AG04449 (cell line): ENCODE measurements around the gene PRR19.
"Not testable (repeated sequence)": the region's sequence is repeated elsewhere in the genome, so short reads cannot be mapped to it uniquely, and the experiment has no call there.

Experiments used
- CTCF ChIA-PET: fragments of 350-600 bp; formaldehyde crosslinking; extraction: SDS; loops from one replicate; lab custom pipeline; 2021; ENCODE audit warnings: antibody characterized with exemption; lab: Yijun Ruan, JAX
- POLR2A ChIA-PET: fragments of 400-600, 350-600 bp; formaldehyde crosslinking; extraction: SDS; loops from one replicate; lab custom pipeline; 2020; ENCODE audit warnings: antibody characterized with exemption, inconsistent platforms; lab: Yijun Ruan, JAX
- DNase-seq: peaks from one replicate; pipeline ENCODE4 v3.0.0-alpha.2; 2010; ENCODE audit warnings: low read depth, low spot score
- H3K4me3 ChIP-seq: 2 replicates; pipeline ENCODE4 v1.5.1; 2011; ENCODE audit warnings: low read depth, mild to moderate bottlenecking, control low read depth, low read length
- TF ChIP-seq, protein P1 (sequence below): IDR thresholded peaks from one replicate; pipeline ENCODE4 v1.5.1; 2011; ENCODE audit warnings: mild to moderate bottlenecking, moderate library complexity, low read length, control low read depth, inconsistent platforms; ENCODE audit not compliant: insufficient read depth; ENCODE audit errors: missing control alignments

PRR19 gene

DNA sequence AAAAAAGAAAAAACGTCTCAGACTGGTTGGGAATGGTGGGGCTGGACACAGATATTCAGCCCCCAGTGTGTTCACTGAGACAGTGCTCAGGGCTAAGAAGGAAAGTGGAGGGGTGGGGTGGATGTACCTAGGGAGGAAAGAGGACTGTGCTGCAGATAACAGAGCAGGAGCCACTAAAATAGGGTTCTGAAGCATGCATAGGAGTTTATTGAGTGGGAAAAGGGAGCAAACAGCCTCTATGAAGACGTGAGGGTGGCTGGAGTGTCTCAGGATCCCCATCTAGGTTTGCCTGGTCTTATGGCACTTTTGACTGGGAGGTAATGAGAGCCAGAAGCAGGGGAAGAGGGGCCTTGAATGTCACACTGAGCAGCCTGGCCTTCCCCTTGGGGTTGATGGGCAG, 26.9 kb downstream of the PRR19 start:
- POLR2A ChIA-PET = no interaction called here
- no peak overlapping the region for H3K4me3 ChIP-seq
- CTCF ChIA-PET = interaction anchor here (1.0 to 1.5 kb wide), 2 partner anchors 82 to 220 kb away, joined by 3 to 7 read pairs; no protein-coding TSS in a partner anchor
- DNase-seq = no peak
- TF ChIP-seq, protein P1, sequence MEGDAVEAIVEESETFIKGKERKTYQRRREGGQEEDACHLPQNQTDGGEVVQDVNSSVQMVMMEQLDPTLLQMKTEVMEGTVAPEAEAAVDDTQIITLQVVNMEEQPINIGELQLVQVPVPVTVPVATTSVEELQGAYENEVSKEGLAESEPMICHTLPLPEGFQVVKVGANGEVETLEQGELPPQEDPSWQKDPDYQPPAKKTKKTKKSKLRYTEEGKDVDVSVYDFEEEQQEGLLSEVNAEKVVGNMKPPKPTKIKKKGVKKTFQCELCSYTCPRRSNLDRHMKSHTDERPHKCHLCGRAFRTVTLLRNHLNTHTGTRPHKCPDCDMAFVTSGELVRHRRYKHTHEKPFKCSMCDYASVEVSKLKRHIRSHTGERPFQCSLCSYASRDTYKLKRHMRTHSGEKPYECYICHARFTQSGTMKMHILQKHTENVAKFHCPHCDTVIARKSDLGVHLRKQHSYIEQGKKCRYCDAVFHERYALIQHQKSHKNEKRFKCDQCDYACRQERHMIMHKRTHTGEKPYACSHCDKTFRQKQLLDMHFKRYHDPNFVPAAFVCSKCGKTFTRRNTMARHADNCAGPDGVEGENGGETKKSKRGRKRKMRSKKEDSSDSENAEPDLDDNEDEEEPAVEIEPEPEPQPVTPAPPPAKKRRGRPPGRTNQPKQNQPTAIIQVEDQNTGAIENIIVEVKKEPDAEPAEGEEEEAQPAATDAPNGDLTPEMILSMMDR = no peak

DNA sequence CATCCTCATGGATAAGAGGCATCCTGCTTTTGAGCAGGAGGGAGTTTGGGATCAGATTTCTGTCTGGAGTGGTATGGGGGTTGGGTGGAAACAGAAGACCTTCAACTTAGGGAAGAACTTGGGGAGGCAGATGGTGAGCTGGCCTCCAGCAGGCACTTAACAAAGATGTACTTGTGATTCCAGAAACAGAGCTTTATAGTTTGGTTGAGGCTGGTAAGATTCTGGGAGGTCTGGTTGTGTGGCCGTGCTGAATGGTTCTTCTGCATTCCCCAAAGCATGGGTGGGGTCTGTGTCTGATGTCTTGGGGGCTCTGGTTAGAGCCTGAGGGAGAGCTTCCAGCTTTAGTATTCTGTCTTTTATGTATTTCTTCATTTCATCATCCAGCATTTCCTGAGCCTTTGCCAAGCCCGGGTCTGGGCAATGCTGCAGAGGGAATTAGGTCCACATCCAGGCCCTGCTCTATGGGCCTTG, 28.3 kb downstream of the PRR19 start:
- POLR2A ChIA-PET = interaction anchor here (0.9 kb wide), 1 partner anchor 87 kb away, joined by 3 read pairs; no protein-coding TSS in a partner anchor
- no peak for DNase-seq

DNA sequence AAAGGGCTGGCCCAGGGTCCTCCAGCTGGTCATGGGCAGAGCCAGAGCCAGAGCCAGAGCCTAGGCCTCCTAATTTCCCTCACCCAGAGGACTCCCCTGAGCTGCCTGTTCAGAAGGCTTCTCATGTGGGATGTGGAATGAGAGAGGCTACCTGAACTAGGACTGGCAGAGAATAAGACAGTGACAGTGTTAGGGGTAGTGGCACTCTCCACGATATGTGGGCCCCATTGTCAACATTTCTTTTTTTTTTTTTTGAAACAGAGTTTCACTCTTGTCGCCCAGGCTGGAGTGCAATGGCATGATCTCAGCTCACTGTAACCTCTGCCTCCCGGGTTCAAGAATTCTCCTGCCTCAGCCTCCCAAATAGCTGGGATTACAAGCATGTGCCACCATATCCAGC, 29.4 kb downstream of the PRR19 start:
- not testable (repeated sequence) for DNase-seq, H3K4me3 ChIP-seq
- ChIA-PET POLR2A (interaction anchor here (0.9 kb wide), 1 partner anchor 88 kb away, joined by 3 read pairs; no protein-coding TSS in a partner anchor), CTCF (interaction anchor here (1.3 to 3.2 kb wide), 2 partner anchors 12 to 70 kb away, joined by 4 to 7 read pairs; no protein-coding TSS in a partner anchor)

More for the DNA sequence above, 28.3 kb downstream of the PRR19 start:
- H3K4me3 ChIP-seq = no peak overlapping the region
- TF ChIP-seq, protein P1 = no peak
- CTCF ChIA-PET = interaction anchor here (0.7 to 3.2 kb wide), 6 partner anchors 8 to 226 kb away, joined by 3 to 7 read pairs (median 3); no protein-coding TSS in a partner anchor

DNA sequence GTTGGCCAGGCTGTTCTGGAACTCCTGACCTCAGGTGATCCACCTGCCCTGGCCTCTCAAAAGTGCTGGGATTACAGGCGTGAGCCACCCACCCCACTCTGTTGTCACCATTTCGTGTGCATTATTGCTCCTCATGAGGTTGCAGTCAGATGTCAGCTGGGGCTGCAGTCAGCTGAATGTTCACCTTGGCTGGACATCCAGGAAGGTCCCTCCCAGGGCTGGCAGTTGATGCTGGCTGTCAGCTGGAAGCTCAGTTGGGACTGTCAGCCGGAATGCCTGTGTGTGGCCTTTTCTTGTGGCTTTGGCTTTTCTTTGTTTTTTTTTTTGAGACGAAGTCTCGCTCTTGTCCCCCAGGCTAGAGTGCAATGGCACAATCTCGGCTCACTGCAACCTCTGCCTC, 30.1 kb downstream of the PRR19 start:
- TF ChIP-seq, protein P1 = no peak
- ChIA-PET POLR2A (no interaction called here), CTCF (interaction anchor here (3.2 kb wide), 1 partner anchor 11 kb away, joined by 7 read pairs; no protein-coding TSS in a partner anchor)
- no peak for DNase-seq
- H3K4me3 ChIP-seq = no peak overlapping the region

DNA sequence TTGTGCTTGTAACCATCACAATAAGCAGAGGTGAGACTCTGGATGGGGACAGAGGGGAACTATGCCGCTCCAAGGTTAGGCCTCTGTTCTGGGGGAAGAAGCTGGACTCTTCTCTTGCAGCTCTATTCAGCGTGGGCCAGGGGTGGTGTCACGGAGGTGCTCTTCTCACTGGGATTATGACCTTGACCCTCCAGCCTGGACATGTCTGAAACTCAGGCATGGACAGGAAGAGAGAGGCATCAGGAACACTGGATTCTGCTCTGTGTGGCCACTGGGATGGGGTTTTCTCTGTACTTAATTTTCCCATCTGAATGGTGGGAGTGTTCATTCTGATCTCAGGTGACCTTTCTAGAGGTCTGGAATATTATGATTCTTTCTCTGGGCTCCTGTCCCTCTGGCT, 31.1 kb downstream of the PRR19 start:
- TF ChIP-seq, protein P1 = no peak
- no peak overlapping the region for H3K4me3 ChIP-seq
- ChIA-PET CTCF (no interaction called here), POLR2A (no interaction called here)
- no peak for DNase-seq

DNA sequence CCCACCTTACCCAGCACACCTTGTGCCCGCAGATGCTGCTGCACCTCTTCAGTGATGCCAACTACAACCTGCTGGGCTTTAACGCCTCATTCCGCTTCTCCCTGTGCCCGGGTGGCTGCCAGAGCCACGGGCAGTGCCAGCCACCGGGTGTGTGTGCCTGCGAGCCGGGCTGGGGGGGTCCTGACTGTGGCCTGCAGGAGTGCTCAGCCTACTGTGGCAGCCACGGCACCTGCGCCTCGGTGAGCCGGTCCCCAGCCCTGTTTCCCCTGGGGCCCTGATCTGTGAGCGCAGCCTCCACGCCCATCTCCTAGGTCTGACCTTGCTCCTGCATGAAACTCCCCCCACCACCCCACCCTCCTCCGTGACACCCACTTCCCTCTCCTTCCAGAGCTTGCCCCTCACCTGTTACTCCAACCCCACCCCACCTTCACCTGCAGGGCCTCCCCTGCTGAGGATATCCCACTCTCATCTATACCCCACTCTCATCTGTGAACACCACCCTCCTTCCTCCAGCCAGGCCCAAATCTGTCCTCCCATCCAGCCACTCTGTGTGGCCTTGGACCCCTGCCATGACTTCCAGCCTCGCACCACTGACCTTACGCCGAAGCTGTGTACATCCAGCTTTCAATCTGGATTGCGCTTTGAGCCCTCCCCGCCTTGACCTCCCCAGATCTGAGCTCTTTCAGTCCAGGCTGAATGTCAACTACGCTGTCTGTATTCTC, 32.2 kb downstream of the PRR19 start:
- DNase-seq = no peak
- TF ChIP-seq, protein P1 = no peak
- CTCF ChIA-PET = no interaction called here
- no peak overlapping the region for H3K4me3 ChIP-seq
- POLR2A ChIA-PET = no interaction called here
